Measurements from ENCODE around the gene GARIN5A.

The GARIN5A gene

DNA sequence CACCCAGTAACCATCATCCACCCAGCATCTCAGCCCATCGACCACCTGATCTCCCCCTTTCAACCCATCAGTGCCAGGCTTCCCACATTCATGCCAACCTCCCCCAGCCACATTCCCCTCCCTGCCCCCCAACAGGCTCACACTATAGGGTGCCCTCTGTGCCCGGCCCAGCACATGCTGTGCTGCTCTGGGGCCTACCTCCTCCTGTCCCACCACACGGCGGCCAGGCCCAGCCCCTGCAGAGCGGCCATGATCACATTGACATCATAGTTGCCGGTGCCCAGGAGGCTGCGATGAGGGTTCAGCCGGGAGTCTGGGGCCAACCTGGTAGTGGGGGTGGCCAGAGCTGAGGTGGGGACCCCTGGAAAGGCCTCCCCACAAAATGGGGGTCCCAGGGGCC lies 30.7 kb upstream of the GARIN5A start:
- DNase-seq, result no peak

DNA sequence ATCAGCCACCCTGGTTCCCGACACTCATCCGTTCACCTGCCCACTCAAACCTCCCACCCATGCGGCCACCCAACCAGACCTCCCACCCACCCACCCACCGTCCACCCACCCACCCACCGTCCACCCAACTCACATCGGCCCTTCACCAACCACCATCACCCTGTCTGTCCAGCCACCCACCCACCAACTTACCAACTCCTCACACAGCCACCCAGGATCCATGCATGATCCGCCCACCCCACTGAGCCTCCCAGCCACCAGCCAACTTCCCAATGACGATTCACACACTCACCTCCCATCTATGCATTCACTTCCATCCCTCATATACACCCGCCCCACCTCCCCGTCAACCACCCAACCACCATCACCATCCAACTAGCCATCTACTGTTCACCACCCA lies 30.1 kb upstream of the GARIN5A start:
- no peak for DNase-seq

DNA sequence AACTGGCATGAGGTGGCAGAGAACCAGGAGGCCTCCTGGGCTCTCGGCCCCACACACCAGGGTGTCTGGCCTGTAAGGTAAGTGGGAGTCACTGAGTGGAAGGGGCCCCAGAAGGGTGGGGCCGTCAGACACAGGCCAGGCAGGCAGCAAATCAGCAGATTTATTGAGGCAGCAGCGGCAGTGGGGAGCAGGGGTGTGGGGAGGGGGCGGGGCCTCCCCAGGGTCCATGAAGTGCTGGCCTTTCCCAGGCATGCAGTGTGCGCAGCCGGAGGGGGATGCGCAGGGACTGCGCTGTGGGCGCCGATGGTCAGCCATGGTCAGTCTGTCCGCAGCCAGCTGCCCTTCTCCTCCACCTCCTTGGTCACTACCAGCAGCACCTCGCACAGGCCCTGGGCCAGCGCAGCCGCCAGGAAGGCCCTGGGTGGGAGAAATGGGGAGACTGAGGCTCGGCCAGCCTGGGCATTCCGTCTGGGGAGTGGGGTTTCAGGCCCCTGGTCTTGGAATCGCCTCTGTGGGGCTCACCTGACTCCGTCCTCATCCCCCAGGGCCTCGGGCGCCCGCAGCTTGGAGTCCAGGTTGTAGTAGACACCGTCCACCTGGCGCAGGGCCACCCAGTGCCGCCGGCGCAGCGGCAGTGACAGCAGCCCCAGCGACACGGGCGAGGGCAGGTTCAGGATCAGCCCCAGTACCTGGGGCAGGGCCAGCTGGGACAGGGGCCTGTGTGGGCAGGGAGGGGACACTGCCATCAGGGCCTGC lies 29.4 kb upstream of the GARIN5A start:
- no peak for DNase-seq

DNA sequence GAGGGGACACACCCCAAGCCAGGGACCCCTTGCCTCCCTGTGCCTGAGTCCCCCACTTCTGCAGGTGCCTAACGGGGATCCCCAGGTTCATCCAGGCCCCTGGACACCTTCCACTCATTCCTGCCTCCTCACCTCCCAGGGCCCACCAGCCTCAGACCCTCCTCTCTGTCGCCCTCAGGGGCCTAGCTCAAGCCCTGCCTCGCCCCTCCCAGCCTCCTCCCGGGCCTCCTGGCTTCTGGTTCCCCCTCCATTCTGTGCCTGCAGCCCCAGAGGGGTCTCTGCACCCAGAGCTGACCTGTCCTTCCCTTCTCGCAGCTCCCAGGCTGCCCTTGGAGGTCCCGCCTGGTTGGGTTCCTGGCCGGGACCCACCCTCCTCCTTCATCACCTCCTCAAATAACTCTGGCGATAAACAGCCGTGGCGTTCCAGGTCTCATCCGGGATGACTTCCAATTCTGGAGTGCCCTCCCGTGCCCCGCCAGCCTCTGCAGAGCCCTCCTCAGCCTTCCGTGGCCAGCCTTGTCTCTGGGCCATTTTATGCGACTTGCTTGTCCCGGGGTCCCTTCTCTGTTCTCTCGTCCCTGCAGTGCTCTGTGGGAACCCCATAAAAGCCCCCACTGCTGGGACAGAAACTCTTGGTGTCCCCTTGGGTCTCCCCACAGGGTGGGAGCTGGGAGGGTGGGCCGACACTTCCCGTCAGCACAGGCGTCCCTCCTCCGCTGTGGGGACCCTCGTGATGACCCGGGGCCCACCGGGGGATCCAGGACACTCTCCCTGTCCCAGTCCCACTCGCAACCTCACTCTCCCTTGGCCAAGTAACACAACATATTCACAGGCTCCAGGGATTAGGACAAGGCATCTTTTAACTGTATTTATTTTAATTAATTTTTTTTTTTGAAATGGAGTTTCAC lies 25.2 kb upstream of the GARIN5A start:
- DNase-seq, result no peak

DNA sequence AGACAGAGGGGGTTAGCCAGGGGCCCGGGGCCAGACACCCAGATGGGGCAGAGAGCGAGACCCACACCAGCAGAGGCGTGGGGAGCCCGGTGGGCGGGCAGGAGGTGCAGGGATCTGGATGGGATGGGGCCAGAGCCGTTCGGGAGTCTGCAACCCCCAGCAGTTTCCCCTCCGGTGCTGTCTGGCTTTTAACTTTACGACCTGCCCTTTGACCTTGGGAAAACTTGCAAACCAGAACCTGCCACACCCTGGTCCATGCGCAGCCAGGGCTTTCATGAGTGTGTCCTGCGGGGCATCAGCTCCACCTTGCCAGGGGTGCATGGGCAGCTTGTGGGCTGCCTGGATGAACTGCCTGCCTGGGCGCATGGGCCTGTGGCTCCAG lies 24.5 kb upstream of the GARIN5A start:
- no peak for DNase-seq

DNA sequence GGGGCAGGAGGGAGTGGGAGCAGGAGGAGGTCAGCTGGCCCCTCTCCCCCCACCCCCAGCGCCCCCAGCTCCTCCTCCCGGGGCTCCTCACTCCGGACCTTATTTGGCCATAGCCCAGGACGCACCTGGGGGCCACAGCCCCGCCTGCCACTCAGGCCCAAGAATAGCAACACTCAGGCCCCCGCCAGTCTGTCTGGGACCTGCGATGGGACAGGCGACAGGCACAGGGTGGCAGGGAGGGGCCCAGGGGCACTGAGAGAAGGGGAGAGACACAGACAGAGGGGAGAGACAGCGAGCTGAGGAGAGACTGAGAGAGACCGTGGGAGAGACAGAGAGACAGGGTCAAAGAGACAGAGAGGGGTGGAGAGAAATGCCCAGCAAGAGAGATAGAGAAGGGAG lies 24.1 kb upstream of the GARIN5A start:
- no peak for DNase-seq

DNA sequence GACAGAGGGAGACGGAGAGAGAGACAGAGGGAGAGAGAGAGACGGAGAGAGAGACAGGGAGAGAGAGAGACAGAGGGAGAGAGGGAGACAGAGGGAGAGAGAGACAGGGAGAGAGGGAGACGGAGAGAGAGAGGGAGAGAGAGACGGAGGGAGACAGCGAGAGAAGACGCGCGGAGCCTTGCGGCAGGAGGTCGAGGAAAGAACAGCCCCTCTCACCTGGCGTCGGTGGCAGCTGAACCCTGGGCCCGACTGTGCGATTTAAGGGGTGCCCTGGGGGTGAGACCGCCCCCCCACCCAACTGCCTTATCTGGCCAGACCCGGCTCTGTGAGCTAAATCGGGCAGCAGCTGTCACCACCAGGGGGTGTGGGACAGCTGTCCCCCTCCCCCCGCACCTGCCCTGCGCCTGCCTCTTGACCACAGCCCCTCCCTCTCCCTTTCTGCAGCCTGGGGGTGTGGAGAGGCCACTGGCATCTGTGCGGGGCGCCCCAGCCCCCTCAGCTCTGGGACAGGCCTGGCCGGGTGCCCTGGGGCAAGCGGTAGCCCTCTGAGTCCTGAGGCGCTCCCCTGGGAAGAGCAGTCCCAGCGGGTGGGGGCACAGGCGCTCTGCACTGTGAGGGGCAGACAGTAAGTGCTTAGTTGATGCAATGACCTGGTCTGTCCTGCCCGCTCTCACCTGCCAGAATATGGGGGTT lies 23.6 kb upstream of the GARIN5A start:
- DNase-seq, result no peak

DNA sequence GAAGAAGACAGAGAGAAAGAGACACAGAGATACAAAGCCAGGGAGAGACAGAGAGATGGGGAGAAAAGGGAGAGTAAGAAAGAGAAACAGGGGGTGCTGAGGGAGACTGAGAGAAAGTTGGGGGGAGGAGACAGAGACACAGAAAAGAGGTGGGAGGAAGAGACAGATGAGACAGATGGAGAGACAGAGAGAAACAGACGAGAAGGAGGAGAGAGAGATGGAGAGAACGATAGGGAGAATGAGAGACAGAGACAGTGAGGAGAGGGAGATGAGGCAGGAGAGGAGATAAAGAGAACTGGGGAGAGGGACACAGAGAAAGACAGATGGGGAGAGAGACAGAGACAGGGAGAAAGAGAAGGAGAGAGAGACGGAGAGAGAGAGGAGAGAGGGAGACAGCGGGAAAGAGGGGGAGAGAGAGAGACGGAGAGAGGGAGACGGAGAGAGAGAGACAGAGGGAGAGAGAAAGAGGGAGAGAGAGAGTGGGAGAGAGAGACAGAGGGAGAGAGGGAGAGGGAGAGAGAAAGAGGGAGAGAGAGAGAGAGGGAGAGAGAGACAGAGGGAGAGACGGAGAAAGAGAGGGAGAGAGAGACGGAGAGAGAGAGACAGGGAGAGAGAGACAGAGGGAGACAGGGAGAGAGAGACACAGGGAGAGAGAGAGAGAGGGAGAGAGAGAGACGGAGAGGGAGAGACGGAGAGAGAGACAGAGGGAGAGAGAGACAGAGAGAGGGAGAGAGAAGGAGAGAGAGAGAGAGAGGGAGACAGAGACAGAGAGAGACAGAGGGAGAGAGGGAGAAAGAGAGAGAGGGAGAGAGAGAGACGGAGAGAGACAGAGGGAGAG lies 21.8 kb upstream of the GARIN5A start:
- DNase-seq, result no peak

DNA sequence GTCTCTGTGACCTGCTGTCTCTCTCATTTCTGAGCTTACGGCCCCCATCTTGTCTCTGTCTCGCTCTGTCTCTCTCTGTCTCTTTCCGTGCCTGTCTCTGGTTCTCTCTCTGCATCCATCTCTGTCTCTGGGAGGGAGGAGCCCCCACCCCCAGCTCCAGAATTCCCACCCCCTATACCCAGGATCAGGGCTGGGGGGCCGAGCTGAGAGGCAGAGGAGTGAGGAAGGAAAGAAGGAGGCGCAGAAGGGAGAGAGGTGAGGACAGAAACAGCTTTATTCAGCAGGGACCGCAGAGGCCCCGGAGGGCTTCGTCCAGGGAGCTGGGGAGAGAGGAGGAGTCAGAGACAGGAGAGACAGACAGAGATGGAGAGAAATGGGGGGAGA lies 20.4 kb upstream of the GARIN5A start:
- no peak for DNase-seq

DNA sequence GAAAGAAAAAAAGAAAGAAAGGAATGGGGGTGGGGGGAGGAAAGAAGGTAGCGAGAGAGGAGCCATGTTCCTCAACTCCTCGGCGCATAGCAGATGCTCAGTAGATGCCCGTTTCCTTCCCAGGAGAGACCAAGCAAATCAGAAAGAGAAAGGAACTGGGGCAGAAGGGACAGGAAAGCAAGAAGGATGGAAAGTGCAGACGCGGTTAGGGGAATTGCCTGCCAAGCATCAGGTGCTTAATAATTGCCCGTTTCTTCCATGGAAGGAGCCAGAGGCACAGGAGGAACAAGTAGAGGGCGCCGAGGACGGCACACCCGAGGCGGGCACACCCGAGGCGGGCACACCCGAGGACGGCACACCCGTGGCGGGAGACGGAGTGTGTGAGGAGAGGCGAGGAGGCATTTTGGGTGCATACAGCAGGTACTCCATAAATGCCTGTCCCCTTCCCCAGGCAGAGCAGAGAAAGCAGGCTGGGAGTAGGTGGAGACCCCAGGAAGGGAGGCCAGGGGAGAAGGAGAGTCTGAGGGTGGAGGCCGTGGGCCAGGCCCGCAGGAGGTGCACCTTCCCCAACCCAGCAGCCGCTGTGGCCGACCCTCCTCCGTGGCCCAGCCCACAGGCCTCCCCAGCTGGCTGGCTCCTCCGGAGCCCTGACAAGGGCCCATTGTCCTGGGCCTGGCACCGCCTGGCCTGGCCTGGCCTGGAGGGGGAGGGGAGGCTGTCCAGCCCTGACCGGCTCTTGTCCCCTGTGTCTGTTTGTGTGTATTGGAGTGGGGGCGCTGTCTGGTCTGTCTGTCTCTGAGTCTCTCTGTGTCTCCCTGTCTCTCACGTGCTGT lies 19.8 kb upstream of the GARIN5A start:
- DNase-seq, result no peak

DNA sequence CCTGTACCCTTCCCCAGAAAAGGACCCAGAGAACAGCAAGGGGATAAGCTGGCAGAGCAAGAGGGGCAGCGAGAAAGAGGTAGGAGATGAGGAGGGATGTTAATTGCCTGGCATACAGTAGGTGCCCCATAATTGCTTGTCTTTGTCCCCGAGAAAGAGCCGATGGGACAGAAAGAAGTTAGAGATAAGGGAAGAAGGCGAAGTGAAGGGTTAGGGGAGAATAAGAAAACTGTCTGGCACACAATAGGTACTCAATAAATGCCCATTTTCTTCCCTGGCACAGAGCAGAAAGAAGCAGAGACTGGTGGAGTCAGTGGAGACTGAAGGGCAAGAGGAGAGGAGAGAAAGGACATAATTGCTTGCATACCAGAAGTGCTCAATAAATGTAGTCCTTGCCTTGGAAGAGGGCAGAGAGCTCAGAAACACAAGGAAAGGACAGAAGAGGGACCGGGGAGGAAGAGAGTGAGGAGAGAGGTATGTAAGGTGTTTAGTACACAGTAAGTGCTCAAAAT lies 18.4 kb upstream of the GARIN5A start:
- DNase-seq, result no peak

DNA sequence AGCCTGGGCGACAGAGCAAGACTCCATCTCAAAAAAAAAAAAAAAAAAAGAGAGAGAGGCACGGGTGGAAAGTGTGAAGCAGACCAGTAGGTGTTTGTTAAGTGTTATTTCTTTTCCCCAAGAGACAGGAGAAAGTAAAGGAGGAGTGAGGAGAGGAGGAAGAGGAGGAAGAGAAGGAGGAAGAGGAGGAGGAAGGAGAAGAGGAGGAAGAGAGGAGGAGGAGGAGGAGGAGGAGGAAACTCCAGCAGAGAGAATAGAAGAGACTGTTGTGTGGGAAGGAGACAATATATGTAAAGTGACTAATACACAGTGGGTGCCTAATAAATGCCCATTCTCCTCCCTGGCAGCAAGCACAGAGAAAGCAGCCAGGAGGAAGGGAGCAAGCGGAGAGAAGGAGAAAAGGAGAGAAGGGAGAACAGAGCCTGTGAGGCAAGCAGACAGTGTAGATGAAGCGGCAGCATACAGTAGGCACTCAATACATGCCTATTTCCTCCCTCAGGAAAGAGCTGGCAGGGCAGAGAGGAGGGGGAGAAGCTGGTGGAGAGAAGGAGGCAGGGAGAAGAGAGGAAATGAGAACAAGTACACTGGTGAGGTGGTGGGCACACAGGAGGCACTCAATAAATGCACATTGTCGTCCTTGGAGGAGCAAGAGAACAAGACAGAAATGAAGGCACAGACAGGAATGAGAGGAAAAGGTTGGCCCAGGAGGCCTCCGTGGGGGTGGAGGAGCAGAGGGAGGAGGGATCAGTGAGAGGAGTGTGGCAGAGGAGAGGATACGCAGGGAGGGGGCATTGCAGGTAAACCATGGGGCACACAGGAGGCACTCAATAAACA lies 17.8 kb upstream of the GARIN5A start:
- DNase-seq, result no peak

DNA sequence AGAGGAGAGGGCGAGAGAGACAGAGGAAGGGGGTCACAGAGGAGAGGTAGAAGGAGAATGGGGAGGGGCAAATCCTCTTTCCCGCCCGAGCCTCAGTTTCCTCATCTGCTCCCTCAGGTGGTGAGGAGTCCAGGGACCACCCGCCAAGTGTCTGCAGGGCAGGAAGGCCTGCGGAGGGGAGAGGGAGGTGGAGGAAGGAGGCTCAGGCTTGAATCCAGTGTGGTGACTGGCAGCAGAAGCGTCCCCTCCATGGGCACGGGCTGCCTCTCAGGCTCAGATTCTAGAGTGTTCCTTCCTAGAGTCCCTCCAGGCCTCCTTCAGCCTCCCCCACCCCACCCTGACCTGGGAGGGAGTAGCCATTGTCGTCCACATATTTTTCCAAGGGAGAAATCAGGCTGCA lies 16.5 kb upstream of the GARIN5A start:
- DNase-seq, result no peak

DNA sequence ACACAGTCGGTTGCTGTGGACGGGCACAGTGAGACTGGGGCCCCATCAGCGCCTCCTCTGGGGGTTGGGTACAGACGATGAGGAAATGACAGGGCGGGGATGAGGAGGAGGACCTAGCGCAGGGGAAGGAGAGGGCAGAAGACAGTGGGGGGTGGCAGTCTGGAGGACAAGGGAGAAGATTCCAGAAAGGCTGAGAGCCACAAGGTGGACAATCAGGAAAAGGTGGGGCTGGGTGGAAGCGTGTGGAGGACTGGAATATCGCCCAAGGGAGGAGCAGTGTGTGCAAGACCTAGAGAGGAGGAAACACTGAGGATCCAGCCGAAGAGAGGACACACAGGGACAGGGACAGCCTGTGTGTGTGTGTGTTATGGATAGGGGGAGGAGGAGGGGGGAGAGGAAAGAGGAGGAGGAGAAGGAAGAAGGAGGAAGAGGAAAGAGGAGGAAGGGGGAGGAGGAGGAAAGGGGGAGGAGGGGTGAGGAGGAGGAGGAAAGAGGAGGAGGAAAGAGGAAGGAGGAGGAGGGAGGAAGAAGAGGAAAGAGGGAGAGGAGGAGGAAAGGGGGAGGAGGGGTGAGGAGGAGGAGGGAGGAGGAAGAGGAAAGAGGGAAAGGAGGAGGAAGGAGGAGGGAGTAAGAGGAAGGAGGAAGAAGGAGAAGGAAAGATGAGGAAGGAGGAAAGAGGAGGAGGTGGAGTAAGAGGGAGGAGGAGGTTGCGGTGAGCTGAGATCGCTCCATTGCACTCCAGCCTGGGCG lies 15.8 kb upstream of the GARIN5A start:
- DNase-seq, result no peak

DNA sequence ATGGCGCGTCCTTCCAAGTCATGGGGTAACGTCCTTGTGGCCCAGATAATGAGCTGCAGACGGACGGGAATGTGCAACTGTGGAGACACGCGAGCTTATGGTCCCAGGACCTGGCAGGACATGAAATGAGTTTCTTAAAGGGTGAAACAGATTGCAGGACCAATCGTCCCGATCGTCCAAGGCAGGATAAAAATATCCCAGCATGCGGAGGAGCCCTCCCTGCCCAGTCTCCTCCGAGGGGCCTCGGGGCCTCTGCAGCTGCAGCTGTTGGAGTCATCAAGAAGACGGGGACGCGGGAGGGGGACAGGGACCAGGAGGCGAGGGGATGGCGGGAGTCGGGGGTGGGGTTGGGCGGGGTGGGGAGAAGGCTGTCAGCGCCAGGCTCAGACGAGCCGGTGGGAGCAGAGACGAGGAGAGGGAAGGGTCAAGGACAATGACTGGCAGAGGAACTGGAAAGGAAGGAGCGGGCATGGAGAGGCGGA lies 14.4 kb upstream of the GARIN5A start:
- DNase-seq, result no peak

DNA sequence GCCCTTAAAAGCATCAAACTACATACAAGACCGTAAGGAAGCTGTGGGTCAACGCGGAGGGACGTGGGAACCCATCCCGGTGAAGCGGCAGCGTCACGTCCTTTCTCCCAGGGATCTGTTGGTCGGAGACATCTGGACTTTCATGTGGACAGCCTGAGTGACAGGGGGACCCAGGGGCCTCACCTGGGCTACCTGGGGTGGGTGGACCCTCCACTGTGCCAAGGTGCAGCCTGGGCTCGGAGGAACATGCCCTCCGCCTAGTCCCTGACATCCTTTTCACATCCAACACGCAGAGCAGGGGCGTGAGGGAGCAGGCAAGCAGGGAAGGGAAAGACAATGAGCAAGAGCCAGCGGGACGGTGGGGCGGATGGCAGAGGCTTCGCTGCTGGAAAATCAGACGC lies 13.8 kb upstream of the GARIN5A start:
- no peak for DNase-seq

DNA sequence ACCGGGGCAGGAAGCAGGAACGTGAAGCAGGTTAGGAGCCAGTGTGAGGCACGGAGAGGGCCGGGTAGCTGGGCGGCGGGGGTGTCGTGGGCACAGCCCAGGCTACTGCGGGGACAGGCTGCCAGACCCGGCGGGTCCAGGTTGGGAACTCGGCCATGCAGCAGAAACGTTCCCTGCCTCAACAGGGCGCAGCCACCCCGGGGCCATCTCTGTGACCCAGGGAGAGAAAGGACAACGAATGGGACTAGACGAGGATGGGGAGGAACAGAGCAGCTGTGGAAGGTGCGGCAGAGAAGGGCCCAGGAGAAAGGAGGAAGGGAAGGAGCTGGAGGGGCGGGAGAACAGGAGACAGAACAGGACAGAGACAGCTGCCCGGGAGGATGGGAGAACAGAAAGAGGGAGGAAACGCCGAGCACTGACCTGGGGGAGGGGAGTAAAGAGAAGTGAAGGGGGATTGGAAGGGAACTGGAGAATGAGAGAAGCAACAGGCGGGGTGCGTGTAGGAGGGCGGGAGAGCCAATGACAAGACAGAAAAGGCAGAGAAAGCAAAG lies 12.9 kb upstream of the GARIN5A start:
- DNase-seq, result no peak

DNA sequence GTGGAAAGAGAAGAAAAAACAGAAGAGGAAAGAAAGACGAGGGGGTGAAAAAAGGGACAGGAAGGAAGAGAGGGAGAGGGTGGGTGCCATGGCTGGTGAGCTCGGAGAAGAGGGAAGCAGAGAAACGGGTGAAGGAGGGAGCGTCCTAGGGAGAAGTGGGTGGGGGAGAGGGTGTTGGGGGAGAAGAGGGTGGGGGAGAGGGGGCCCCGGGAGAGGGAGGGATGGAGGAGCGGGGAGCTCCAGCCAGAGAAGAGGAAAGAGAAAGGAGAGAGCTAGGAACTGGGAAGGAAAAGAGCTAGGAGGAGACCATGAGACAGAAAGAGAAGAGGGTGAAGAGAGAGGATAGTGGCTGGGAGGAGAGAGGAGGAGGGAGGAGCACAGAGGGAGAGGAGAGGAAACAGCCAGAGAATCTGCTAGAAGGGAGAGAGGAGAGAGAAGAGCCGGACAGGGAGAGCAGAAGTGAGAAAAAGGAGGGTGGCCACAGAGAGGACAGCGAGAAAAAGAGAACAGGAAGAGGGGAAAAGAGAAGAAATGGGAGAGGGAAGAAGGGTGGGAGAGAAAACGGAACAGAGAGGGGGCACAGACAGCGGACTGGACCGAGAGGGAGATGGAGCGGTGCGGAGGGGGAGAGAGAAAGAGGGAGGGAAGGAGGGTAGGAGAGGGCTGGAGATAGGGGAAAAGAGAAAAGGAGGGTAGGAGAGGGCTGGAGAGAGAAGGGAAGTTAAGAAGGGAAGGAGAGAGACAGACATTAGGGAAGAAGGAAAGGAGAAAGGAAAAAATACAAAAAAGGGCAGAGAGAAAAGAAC lies 11.9 kb upstream of the GARIN5A start:
- no peak for DNase-seq

Data from NCI-H748 treated with DMSO at 0.1 percent for 48 hours (cell line).